Measurements from ENCODE around the gene ALKBH5. TPM values are rescaled to one million over a fixed set of nuclear protein-coding genes. Genes with fewer than 3 reads are reported as not detected.

Gene ALKBH5
- total and polyA plus RNA-seq, 2 of the 8 experiments (the other 6 are each of a cell fraction or from before 2014, with no cell fraction given): 63.7 to 86.4 TPM

DNA sequence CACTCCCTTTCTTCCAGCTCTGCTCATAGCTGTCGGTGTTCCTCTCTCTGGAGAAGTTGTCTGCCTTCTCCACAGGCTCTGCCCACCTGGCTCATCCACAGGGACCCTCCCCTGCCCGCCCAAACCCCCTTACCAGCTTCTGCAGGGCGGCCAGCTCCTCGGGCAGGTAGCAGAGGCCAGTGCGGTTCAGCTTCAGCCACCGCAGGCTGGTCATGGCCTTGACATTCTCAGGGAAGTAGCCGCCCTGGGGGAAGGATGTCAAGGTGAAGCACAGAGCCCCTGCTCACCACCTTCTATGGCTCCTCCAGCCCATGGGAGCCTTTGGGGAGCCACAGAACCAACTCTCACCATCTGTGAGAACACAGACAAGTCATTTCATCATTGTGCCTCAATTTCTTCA, 73.1 kb downstream of the ALKBH5 start:
- H2BK20ac ChIP-seq (ENCODE audit: low read length): no peak overlapping the region
- H4K91ac ChIP-seq (replicated peaks; ENCODE audit: insufficient read length, low read length): no peak overlapping the region
- peaks cover 14% of the 10 kb centered on the region for H3K23me2 ChIP-seq (ENCODE audit: low read depth, low read length)
- no peak overlapping the region; a peak in 2 of 7 replicates for H3K9ac ChIP-seq (replicated peaks in 1 of 4; ENCODE audit: extremely low read depth in 1 of 4, low read depth in 3 of 4, low read length in 3 of 4)
- ChIA-PET POLR2A (ENCODE audit: partially characterized antibody) (interaction anchor here (1.0 to 11.5 kb wide), 9 partner anchors 12 to 58 kb away, joined by 3 to 171 read pairs (median 5); partner anchors contain the start of genes LLGL1 and TOP3A), CTCF (ENCODE audit: partially characterized antibody) (interaction anchor here (0.7 to 3.9 kb wide), 6 partner anchors 9 to 64 kb away, joined by 3 to 18 read pairs (median 5); no protein-coding TSS in a partner anchor)
- H3K4ac ChIP-seq (replicated peaks; ENCODE audit: insufficient read length, low read depth, low read length): no peak overlapping the region
- 91% methylated on average over 7 of the region's 7 CpGs; no CpG with 5 or more reads in 1 of the 2 experiments for WGBS, 2 experiments (ENCODE audit: extremely low coverage in 1 of 2, insufficient coverage in 1 of 2, insufficient read length in 1 of 2, insufficient replicate concordance in 2 of 2, low coverage in 1 of 2, low lambda C conversion rate in 2 of 2, missing lambda C conversion rate in 1 of 2)
- no peaks in the 10 kb centered on the region for H3K9me3 ChIP-seq (ENCODE audit: insufficient read depth in 2 of 2, low read depth in 1 of 2, low read length in 1 of 2)
- no peak overlapping the region for H4K8ac ChIP-seq (ENCODE audit: extremely low read depth, insufficient read depth, low read length)
- H3K27ac ChIP-seq (ENCODE audit: low read depth, low read length): peak overlapping the region; percentile 53; the same call in 1 of the 2 replicates
- 0 out of 2 replicates have a peak overlapping the region, but pooled peaks have one; percentile 65 for H2AK5ac ChIP-seq (ENCODE audit: low read depth, low read length)
- H3K36me3 ChIP-seq (ENCODE audit: control insufficient read depth in 2 of 4, insufficient read depth in 4 of 4, low read length in 3 of 4): peaks cover 20 to 39% (median 33%) of the 10 kb centered on the region in 4 experiments
- H3K14ac ChIP-seq (ENCODE audit: insufficient read length): no peak overlapping the region
- H2BK15ac ChIP-seq (ENCODE audit: low read length): no peak overlapping the region
- DNase-seq (ENCODE audit: low read depth in 1 of 2, low spot score in 2 of 2) (no peak), FAIRE-seq (no peak)
- H4K20me1 ChIP-seq (replicated peaks in 1 of 2; ENCODE audit: control insufficient read depth in 1 of 2, insufficient read depth in 2 of 2, low read length in 2 of 2): peaks cover 3 to 10% of the 10 kb centered on the region in 2 experiments
- peak overlapping the region; percentile 32; the same call in 1 of the 2 replicates for H3K18ac ChIP-seq (ENCODE audit: extremely low read depth, low read length)
- H3K27me3 ChIP-seq (replicated peaks in 1 of 4; ENCODE audit: control insufficient read depth in 3 of 4, extremely low read depth in 1 of 4, insufficient read depth in 3 of 4, low read length in 3 of 4): no peaks in the 10 kb centered on the region
- H4K5ac ChIP-seq (ENCODE audit: insufficient read length, low read depth, low read length): no peak overlapping the region
- H2BK5ac ChIP-seq (ENCODE audit: low read depth, low read length): no peak overlapping the region
- peak overlapping the region in 3 of 4 experiments; percentile 90 to 94 (median 93); a peak in 6 of 8 replicates for H3K4me3 ChIP-seq (ENCODE audit: extremely low read depth in 1 of 4, insufficient read depth in 2 of 4, low read depth in 3 of 4, low read length in 4 of 4)
- peaks cover 0 to 18% of the 10 kb centered on the region in 2 experiments; a peak in 1 of 4 replicates for H3K79me2 ChIP-seq (ENCODE audit: control insufficient read depth in 1 of 2, insufficient read depth in 2 of 2, low read length in 2 of 2)
- peaks cover 4 to 34% (median 20%) of the 10 kb centered on the region in 4 experiments for H3K4me1 ChIP-seq (replicated peaks in 1 of 4; ENCODE audit: control insufficient read depth in 3 of 4, insufficient read depth in 4 of 4, low read length in 3 of 4)
- no peak overlapping the region for H3K56ac ChIP-seq (replicated peaks; ENCODE audit: insufficient read length, low read depth, low read length)
- H2AFZ ChIP-seq (ENCODE audit: low read length): no peak overlapping the region
- no peak overlapping the region for H3K23ac ChIP-seq (ENCODE audit: insufficient read length)
- H2BK120ac ChIP-seq (replicated peaks; ENCODE audit: low read depth, low read length): no peak overlapping the region
- 0 out of 2 replicates have a peak overlapping the region, but pooled peaks have one; percentile 14 for H2BK12ac ChIP-seq (ENCODE audit: low read depth, low read length)
- peaks cover 14% of the 10 kb centered on the region for H3K79me1 ChIP-seq (ENCODE audit: low read depth, low read length)
- H3K4me2 ChIP-seq (ENCODE audit: insufficient read depth in 1 of 2, low read depth in 2 of 2, low read length in 2 of 2): peak overlapping the region; percentile 84 to 96
- TF ChIP-seq SP1 (IDR thresholded peaks at IDR 0.05; ENCODE audit: low read depth, low read length) (no peak), JUN (IDR thresholded peaks at IDR 0.05; ENCODE audit: low read depth, low read length) (no peak), SP2 (IDR thresholded peaks at IDR 0.05; ENCODE audit: low read length) (no peak), RAD21 (IDR thresholded peaks at IDR 0.05 in 1 of 2, conservative IDR thresholded peaks at IDR 0.05 in 1 of 2; ENCODE audit: low read depth in 2 of 2, low read length in 2 of 2) (no peak), SRF (IDR thresholded peaks at IDR 0.05; ENCODE audit: low read depth, low read length) (no peak), TAF1 (IDR thresholded peaks at IDR 0.05; ENCODE audit: low read depth, low read length) (no peak), SUZ12 (IDR thresholded peaks at IDR 0.05; ENCODE audit: low read length) (no peak)
- TF ChIP-seq, protein P1, sequence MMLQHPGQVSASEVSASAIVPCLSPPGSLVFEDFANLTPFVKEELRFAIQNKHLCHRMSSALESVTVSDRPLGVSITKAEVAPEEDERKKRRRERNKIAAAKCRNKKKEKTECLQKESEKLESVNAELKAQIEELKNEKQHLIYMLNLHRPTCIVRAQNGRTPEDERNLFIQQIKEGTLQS (IDR thresholded peaks at IDR 0.05; ENCODE audit: insufficient read depth, low read depth, low read length): no peak
- TF ChIP-seq, protein P2, sequence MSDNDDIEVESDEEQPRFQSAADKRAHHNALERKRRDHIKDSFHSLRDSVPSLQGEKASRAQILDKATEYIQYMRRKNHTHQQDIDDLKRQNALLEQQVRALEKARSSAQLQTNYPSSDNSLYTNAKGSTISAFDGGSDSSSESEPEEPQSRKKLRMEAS (IDR thresholded peaks at IDR 0.05): no peak
